ENCODE results near the gene MICAL1.

Gene MICAL1

DNA sequence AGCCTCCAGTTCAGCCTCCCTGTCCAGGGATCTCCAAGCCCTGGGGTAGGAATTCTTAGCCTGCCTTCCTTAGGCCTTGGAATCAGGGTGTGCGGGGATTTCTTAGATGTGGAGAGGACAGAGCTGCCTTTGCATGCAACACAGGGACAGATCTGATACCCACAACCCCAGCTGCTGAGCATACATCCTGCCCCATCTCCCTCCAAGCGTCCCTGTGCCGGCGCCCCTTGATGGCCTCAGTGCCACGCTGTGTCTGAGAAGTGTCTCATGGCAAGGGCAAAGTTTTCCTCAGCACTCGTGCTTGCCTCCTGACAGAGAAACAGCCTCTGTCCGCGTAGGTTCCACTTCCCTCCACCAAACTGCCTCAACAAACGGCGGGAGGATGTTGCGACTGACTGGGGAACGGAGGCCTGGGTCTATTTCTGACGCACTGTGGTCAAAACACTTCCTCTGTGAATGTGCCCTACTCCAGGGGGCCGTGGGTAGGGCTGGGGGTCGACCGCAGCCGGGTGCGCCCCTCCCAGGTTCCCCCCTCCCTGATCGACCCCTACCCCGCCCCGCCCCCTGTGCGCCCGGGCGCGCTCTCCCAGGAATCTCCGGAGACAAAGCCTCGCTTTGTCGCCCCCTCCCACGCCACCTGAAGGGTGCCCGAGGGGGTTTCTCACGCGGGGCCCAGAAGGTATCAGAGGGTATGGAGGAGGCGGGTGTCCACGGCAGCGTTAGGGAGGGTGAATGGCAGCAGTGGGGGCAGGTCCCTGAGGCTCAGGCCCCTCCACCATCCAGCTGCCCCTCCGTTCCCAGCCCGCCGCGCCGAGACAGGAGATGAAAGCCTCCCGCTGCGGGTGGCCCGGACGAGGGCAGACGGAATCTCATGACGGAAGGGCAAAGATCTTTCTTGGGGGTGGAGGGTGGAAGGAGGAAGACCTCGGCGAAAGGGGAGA is 806 bp downstream of the MICAL1 start:
- TF ChIP-seq NFIC (IDR thresholded peaks at IDR 0.05) (no peak), ZBTB7A (IDR thresholded peaks at IDR 0.05; ENCODE audit: low read depth) (no peak), EGR1 (IDR thresholded peaks at IDR 0.05) (no peak)

DNA sequence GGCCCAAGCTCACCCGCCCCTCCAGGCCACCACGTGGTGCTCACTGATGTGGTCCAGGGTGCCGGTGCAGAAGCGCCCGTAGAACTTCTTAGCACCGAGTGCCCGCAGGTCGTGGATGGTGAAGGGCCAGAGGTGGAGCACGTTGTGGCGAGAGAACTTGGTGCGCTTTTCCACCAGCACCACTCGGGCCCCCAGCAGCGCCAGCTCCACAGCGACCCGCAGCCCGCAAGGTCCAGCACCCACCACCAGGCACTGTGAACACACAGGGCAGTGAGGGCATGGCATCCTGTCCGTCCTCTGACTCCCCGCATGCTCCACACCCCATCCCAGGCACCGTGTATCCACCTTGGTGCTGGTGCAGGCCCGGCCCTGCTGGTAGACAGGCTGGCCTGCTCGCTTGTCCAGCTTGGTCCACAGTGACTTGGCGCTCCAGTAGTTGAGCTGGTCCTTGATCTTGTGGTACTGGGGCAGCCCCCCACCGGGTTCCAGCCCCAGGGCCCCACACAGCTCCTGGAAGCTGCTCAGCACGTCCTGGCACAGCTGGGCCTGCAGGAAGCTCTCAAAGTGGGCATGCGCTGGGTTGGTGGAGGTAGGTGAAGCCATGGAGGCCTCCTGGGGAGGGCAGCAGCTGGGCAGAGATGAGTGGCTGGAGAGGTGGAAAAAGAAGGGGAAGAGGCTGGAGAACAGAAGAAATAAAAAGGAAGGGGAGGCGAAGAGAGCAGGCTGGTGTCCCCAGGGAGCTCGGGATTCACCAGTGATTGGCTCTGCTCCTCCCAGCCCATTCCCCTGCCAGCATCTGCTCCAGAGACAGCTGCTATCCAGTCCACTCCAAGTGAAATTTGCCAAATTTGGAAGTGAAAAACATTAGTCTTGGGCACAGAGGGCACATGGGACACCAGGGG is 1.7 kb downstream of the MICAL1 start:
- TF ChIP-seq TAF1 (IDR thresholded peaks at IDR 0.05; ENCODE audit: low read depth) (no peak), USF1 (IDR thresholded peaks at IDR 0.05) (no peak), FOXM1 (IDR thresholded peaks at IDR 0.05; ENCODE audit: borderline replicate concordance, low read depth) (no peak), ZBTB7A (IDR thresholded peaks at IDR 0.05; ENCODE audit: low read depth) (no peak), TCF12 (IDR thresholded peaks at IDR 0.05; ENCODE audit: low read depth) (no peak), REST (IDR thresholded peaks at IDR 0.05; ENCODE audit: low read depth) (no peak), RAD21 (IDR thresholded peaks at IDR 0.05; ENCODE audit: low read depth) (no peak), EP300 (IDR thresholded peaks at IDR 0.05; ENCODE audit: borderline replicate concordance) (no peak), TEAD4 (IDR thresholded peaks at IDR 0.05) (no peak), CREB1 (IDR thresholded peaks at IDR 0.05; ENCODE audit: low read depth) (no peak), EGR1 (IDR thresholded peaks at IDR 0.05) (no peak), MAX (IDR thresholded peaks at IDR 0.05) (no peak)

- TF ChIP-seq EGR1 (IDR thresholded peaks at IDR 0.05) (no peak), MAX (IDR thresholded peaks at IDR 0.05) (no peak), CEBPB (IDR thresholded peaks at IDR 0.05) (no peak), CREB1 (IDR thresholded peaks at IDR 0.05; ENCODE audit: low read depth) (no peak), EP300 (IDR thresholded peaks at IDR 0.05; ENCODE audit: borderline replicate concordance) (no peak), RAD21 (IDR thresholded peaks at IDR 0.05; ENCODE audit: low read depth) (no peak), ZBTB7A (IDR thresholded peaks at IDR 0.05; ENCODE audit: low read depth) (no peak), FOXM1 (IDR thresholded peaks at IDR 0.05; ENCODE audit: borderline replicate concordance, low read depth) (no peak), TCF12 (IDR thresholded peaks at IDR 0.05; ENCODE audit: low read depth) (no peak), YY1 (IDR thresholded peaks at IDR 0.05; ENCODE audit: low read depth) (no peak), USF1 (IDR thresholded peaks at IDR 0.05) (no peak), TEAD4 (IDR thresholded peaks at IDR 0.05) (no peak), NFIC (IDR thresholded peaks at IDR 0.05) (no peak), REST (IDR thresholded peaks at IDR 0.05; ENCODE audit: low read depth) (no peak), TAF1 (IDR thresholded peaks at IDR 0.05; ENCODE audit: low read depth) (no peak)
These were observed 2.4 kb downstream of the MICAL1 start for GRCh38 chr6:109453156-109453555.

DNA sequence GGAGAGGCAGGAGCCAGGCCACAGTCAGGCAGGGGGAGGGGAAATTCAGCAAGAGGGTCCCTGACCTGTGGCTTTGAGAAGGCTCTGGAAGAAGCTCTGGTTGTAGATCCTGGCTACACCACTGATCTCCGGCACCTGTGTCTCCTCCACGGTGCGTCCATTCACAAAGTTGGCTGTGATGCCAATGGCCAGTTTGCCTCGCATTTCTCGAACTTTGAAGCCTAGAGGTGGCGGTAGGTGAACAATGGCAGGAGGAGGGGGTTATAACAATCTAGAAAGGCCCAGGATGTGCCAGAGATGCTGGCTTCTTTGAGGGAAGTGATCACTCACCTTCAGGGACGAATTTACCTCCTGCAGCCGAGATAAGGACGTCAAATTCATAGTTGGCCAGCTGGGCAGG is 3.4 kb downstream of the MICAL1 start:
- TF ChIP-seq RAD21 (IDR thresholded peaks at IDR 0.05; ENCODE audit: low read depth) (no peak), NFIC (IDR thresholded peaks at IDR 0.05) (no peak), MAX (IDR thresholded peaks at IDR 0.05) (no peak), CEBPB (IDR thresholded peaks at IDR 0.05) (no peak), TCF12 (IDR thresholded peaks at IDR 0.05; ENCODE audit: low read depth) (no peak), REST (IDR thresholded peaks at IDR 0.05; ENCODE audit: low read depth) (no peak), YY1 (IDR thresholded peaks at IDR 0.05; ENCODE audit: low read depth) (no peak), CREB1 (IDR thresholded peaks at IDR 0.05; ENCODE audit: low read depth) (no peak), EP300 (IDR thresholded peaks at IDR 0.05; ENCODE audit: borderline replicate concordance) (no peak), EGR1 (IDR thresholded peaks at IDR 0.05) (no peak)

Data from Ishikawa (cell line).